A549 (cell line): Measurements from ENCODE around the gene EDN3.
"Not testable (repeated sequence)": the region's sequence is repeated elsewhere in the genome, so short reads cannot be mapped to it uniquely, and the experiment has no call there.

Experiments used
- BHLHE40 ChIP-seq: IDR thresholded peaks from 2 replicates; pipeline ENCODE4 v1.6.1; 2012; ENCODE audit warnings: low read depth, low read length, inconsistent platforms
- EP300 ChIP-seq, 2 experiments: fragments of >200 bp; sonication (Bioruptor Twin); formaldehyde crosslinking; IDR thresholded peaks; 2 replicates in 1 of 2; 3 replicates in 1 of 2; pipeline ENCODE4 v1.6.1; 2016 to 2017
- HOXA7 ChIP-seq: fragments of 250-450 bp; sonication (Bioruptor Pico); IDR thresholded peaks from 2 replicates; pipeline ENCODE4 v1.5.0; 2020; ENCODE audit warnings: mild to moderate bottlenecking, moderate library complexity
- KDM1A ChIP-seq: fragments of 200-600 bp; sonication (generic); IDR thresholded peaks from 2 replicates; pipeline ENCODE4 v1.6.1; 2016; ENCODE audit warnings: low read depth, mild to moderate bottlenecking
- NFE2L2 ChIP-seq: fragments of 150-350 bp; conservative IDR thresholded peaks from 2 replicates; pipeline ENCODE4 v1.6.1; 2014; ENCODE audit warnings: low read length
- NR3C1 ChIP-seq: fragments of >200 bp; sonication (Bioruptor Twin); formaldehyde crosslinking; IDR thresholded peaks from 3 replicates; pipeline ENCODE4 v1.6.1; 2017
- POLR2A ChIP-seq: IDR thresholded peaks from 2 replicates; pipeline ENCODE4 v1.6.1; 2012; ENCODE audit warnings: mild to moderate bottlenecking, low read length
- RAD21 ChIP-seq, 2 experiments: fragments of >200 bp in 1 of 2; sonication (Bioruptor Twin) in 1 of 2; formaldehyde crosslinking in 1 of 2; IDR thresholded peaks in 1 of 2; conservative IDR thresholded peaks in 1 of 2; 2 replicates in 1 of 2; 3 replicates in 1 of 2; pipeline ENCODE4 v1.6.1; 2012 to 2018; ENCODE audit warnings: inconsistent platforms in 1 of 2
- ZSCAN20 ChIP-seq: fragments of 250-450 bp; sonication (Bioruptor Pico); IDR thresholded peaks from 2 replicates; pipeline ENCODE4 v1.8.0; 2022; ENCODE audit warnings: mild to moderate bottlenecking, moderate library complexity
- TF ChIP-seq, protein P1 (sequence below): fragments of >200 bp; sonication (Bioruptor Twin); formaldehyde crosslinking; IDR thresholded peaks from 3 replicates; pipeline ENCODE4 v1.5.1; 2016
- TF ChIP-seq, protein P2 (sequence below): fragments of 200-600 bp; sonication (generic); IDR thresholded peaks from 2 replicates; pipeline ENCODE4 v1.6.1; 2016; ENCODE audit warnings: antibody characterized with exemption, mild to moderate bottlenecking, moderate library complexity
- TF ChIP-seq, protein P3 (sequence below): IDR thresholded peaks from 2 replicates; pipeline ENCODE4 v1.6.1; 2012

DNA sequence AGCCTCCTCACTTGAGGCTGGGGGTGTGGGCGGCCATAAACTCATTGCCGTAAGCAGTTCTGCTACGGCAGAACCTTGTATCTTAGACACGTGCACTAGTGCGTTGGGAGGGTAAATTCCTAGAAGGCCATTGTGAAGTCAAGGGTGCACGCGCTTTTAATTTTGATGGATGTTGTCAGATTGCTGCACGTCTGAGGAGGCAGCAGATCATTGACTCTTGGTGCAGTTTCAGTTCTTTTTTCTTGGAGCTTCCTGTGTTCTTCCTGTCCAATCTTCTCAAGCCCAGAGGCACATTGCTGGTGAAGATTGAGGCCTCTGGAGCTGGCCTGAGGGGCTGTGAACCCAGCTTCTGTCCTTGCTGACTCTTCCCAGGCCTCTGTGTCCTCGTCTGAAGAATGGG is 58.4 kb downstream of the EDN3 start:
- TF ChIP-seq, protein P1, sequence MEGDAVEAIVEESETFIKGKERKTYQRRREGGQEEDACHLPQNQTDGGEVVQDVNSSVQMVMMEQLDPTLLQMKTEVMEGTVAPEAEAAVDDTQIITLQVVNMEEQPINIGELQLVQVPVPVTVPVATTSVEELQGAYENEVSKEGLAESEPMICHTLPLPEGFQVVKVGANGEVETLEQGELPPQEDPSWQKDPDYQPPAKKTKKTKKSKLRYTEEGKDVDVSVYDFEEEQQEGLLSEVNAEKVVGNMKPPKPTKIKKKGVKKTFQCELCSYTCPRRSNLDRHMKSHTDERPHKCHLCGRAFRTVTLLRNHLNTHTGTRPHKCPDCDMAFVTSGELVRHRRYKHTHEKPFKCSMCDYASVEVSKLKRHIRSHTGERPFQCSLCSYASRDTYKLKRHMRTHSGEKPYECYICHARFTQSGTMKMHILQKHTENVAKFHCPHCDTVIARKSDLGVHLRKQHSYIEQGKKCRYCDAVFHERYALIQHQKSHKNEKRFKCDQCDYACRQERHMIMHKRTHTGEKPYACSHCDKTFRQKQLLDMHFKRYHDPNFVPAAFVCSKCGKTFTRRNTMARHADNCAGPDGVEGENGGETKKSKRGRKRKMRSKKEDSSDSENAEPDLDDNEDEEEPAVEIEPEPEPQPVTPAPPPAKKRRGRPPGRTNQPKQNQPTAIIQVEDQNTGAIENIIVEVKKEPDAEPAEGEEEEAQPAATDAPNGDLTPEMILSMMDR, result not testable (repeated sequence)
- TF ChIP-seq, protein P2, sequence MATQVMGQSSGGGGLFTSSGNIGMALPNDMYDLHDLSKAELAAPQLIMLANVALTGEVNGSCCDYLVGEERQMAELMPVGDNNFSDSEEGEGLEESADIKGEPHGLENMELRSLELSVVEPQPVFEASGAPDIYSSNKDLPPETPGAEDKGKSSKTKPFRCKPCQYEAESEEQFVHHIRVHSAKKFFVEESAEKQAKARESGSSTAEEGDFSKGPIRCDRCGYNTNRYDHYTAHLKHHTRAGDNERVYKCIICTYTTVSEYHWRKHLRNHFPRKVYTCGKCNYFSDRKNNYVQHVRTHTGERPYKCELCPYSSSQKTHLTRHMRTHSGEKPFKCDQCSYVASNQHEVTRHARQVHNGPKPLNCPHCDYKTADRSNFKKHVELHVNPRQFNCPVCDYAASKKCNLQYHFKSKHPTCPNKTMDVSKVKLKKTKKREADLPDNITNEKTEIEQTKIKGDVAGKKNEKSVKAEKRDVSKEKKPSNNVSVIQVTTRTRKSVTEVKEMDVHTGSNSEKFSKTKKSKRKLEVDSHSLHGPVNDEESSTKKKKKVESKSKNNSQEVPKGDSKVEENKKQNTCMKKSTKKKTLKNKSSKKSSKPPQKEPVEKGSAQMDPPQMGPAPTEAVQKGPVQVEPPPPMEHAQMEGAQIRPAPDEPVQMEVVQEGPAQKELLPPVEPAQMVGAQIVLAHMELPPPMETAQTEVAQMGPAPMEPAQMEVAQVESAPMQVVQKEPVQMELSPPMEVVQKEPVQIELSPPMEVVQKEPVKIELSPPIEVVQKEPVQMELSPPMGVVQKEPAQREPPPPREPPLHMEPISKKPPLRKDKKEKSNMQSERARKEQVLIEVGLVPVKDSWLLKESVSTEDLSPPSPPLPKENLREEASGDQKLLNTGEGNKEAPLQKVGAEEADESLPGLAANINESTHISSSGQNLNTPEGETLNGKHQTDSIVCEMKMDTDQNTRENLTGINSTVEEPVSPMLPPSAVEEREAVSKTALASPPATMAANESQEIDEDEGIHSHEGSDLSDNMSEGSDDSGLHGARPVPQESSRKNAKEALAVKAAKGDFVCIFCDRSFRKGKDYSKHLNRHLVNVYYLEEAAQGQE, result not testable (repeated sequence)
- not testable (repeated sequence) for TF ChIP-seq RAD21 (conservative IDR thresholded peaks at IDR 0.05 in 1 of 2, IDR thresholded peaks at IDR 0.05 in 1 of 2); POLR2A; HOXA7 (CRISPR knock-in tag); EP300 (IDR thresholded peaks at IDR 0.05); NR3C1; NFE2L2; BHLHE40; KDM1A; ZSCAN20 (CRISPR knock-in tag)
- TF ChIP-seq, protein P3, sequence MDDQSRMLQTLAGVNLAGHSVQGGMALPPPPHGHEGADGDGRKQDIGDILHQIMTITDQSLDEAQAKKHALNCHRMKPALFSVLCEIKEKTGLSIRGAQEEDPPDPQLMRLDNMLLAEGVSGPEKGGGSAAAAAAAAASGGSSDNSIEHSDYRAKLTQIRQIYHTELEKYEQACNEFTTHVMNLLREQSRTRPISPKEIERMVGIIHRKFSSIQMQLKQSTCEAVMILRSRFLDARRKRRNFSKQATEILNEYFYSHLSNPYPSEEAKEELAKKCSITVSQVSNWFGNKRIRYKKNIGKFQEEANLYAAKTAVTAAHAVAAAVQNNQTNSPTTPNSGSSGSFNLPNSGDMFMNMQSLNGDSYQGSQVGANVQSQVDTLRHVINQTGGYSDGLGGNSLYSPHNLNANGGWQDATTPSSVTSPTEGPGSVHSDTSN, result not testable (repeated sequence)
